HG03457 (cell line): ENCODE data around the gene JMJD7.

Source experiments
- ATAC-seq: cut with Tn5 transposase; IDR thresholded peaks from one replicate; pipeline ENCODE4 v1.9.1; 2021; ENCODE audit warnings: moderate number of reproducible peaks; ENCODE audit not compliant: unreplicated experiment

JMJD7 gene

GRCh38 chr15:41881550-41881919 lies 53.6 kb downstream of the JMJD7 start:
- ATAC-seq, result no peak

- ATAC-seq, result no peak
Observed at GRCh38 chr15:41881920-41882688, 54.2 kb downstream of the JMJD7 start.

- no peak for ATAC-seq
Observed at GRCh38 chr15:41882689-41883483, 55.0 kb downstream of the JMJD7 start.

GRCh38 chr15:41883484-41883825 lies 55.6 kb downstream of the JMJD7 start:
- no peak for ATAC-seq

- no peak for ATAC-seq
Observed at GRCh38 chr15:41884458-41884857, 56.6 kb downstream of the JMJD7 start.

GRCh38 chr15:41885321-41885720 lies 57.4 kb downstream of the JMJD7 start:
- no peak for ATAC-seq

GRCh38 chr15:41885841-41886240 lies 57.9 kb downstream of the JMJD7 start:
- no peak for ATAC-seq

GRCh38 chr15:41886741-41887140 lies 58.8 kb downstream of the JMJD7 start:
- ATAC-seq, result no peak

GRCh38 chr15:41887161-41887560 lies 59.3 kb downstream of the JMJD7 start:
- no peak for ATAC-seq
